Fibroblast of villous mesenchyme (primary cell): ENCODE measurements around the gene CAMSAP1. TPM values are rescaled to one million over a fixed set of nuclear protein-coding genes. Genes with fewer than 3 reads are reported as not detected.

Experiments used
- DNase-seq: peaks from one replicate; pipeline ENCODE4 v3.0.0-alpha.2; 2010; ENCODE audit warnings: low read depth
- H3K4me3 ChIP-seq: 2 replicates; pipeline ENCODE4 v1.5.1; 2011; ENCODE audit warnings: low read depth, mild to moderate bottlenecking, low read length
- total RNA-seq: library from RNA; depleted of rRNA; stranded (reverse); fragments of >200 nt; gene quantifications from 2 replicates; pipeline ENCODE4 v1.2.3, GENCODE V29; 2012
- TF ChIP-seq, protein P1 (sequence below): IDR thresholded peaks from 2 replicates; pipeline ENCODE4 v1.5.1; 2012; ENCODE audit warnings: low read depth, mild to moderate bottlenecking, low read length; ENCODE audit not compliant: insufficient read depth

The CAMSAP1 gene
- total RNA-seq, 1 donor, result 23.7 TPM

DNA sequence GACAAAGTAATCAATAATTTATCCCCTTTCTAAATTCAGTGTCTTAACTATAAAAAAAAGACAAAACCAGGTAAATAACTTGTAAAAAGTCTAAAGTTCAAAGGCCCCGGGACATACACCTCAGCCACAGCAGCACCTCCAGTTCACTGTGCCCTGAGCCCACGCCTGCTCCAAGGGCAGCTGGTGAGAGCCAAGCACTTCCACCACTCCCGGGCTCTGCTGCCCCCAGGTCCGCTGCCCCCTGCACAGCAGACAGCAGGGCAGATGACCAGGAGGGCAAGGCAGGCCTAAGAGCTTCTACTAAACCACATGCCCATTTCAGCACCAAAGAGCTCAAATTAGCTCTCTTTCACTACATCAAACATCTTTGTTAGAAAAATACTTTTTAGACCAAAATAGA is 91.9 kb downstream of the CAMSAP1 start:
- DNase-seq, result no peak
- H3K4me3 ChIP-seq, result no peak overlapping the region
- TF ChIP-seq, protein P1, sequence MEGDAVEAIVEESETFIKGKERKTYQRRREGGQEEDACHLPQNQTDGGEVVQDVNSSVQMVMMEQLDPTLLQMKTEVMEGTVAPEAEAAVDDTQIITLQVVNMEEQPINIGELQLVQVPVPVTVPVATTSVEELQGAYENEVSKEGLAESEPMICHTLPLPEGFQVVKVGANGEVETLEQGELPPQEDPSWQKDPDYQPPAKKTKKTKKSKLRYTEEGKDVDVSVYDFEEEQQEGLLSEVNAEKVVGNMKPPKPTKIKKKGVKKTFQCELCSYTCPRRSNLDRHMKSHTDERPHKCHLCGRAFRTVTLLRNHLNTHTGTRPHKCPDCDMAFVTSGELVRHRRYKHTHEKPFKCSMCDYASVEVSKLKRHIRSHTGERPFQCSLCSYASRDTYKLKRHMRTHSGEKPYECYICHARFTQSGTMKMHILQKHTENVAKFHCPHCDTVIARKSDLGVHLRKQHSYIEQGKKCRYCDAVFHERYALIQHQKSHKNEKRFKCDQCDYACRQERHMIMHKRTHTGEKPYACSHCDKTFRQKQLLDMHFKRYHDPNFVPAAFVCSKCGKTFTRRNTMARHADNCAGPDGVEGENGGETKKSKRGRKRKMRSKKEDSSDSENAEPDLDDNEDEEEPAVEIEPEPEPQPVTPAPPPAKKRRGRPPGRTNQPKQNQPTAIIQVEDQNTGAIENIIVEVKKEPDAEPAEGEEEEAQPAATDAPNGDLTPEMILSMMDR, result no peak

DNA sequence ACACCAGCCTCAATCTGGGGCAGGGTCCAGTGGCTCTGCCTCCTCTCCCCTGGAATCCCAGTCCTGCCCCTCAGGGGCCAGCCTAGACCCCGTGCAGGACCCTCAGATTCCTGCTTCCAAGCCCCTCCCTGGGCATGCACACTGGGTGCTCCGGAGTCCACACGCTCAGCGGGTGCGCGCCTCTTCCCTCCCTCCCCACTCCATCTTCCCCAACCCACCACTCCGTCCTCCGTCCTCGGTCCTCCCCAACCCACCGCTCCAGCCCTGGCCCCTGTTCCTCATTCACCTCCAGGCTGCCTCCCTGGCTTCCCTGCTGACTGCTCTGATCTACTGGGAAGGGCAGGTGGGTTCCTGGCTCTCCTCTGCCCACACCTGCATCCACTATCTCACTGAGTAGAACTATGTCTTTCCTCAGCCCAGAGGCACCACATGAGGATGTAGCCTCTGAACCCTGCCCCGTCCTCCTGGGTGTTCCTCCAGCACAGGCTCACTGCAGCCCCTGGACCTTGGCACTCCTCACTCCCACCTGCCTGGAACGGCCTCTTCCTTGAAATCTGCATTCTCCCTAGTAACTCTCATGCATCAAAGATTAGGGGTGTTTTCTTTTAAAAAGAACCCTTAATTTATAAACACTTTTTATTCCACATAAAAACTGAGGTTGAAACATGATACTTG is 92.8 kb downstream of the CAMSAP1 start:
- TF ChIP-seq, protein P1, result no peak
- DNase-seq, result no peak
- no peak overlapping the region for H3K4me3 ChIP-seq

- TF ChIP-seq, protein P1, result no peak
- DNase-seq, result no peak
- no peak overlapping the region for H3K4me3 ChIP-seq
These were observed 93.6 kb downstream of the CAMSAP1 start for GRCh38 chr9:135813671-135814290.

DNA sequence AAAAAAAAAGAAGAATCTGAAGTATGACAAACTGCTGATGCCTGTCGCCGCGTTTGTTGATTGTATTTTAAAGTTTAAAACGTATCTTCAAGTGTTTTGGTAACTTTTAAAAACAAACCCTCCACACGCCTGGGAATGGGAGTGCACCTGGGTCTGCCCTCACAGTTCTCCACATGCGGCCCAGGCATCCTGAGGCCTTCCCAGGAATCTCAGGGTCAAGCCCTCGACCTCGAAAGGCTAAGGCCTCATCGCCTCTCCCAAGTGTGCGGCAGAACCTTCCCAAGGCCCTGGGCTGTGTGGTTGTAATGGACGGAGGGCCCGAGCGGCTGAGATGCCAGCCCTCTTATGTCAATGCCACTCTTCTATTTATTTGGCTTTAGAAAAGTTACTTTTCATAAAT is 94.4 kb downstream of the CAMSAP1 start:
- no peak for DNase-seq
- TF ChIP-seq, protein P1, result no peak
- no peak overlapping the region for H3K4me3 ChIP-seq

GRCh38 chr9:135811801-135812200 is 95.5 kb downstream of the CAMSAP1 start:
- TF ChIP-seq, protein P1, result no peak
- no peak overlapping the region for H3K4me3 ChIP-seq
- peak; percentile 3 for DNase-seq

- no peak for DNase-seq
- H3K4me3 ChIP-seq, result no peak overlapping the region
- TF ChIP-seq, protein P1, result no peak
These were observed 96.4 kb downstream of the CAMSAP1 start for GRCh38 chr9:135810806-135811575.
